GM18499 (cell line): ENCODE measurements around the gene VWA3A.
"Not testable (repeated sequence)": the region's sequence is repeated elsewhere in the genome, so short reads cannot be mapped to it uniquely, and the experiment has no call there.

Experiments
- ATAC-seq: cut with Tn5 transposase; IDR thresholded peaks from one replicate; pipeline ENCODE4 v1.9.1; 2021; ENCODE audit warnings: moderate number of reproducible peaks; ENCODE audit not compliant: insufficient read depth, unreplicated experiment

Gene VWA3A

DNA sequence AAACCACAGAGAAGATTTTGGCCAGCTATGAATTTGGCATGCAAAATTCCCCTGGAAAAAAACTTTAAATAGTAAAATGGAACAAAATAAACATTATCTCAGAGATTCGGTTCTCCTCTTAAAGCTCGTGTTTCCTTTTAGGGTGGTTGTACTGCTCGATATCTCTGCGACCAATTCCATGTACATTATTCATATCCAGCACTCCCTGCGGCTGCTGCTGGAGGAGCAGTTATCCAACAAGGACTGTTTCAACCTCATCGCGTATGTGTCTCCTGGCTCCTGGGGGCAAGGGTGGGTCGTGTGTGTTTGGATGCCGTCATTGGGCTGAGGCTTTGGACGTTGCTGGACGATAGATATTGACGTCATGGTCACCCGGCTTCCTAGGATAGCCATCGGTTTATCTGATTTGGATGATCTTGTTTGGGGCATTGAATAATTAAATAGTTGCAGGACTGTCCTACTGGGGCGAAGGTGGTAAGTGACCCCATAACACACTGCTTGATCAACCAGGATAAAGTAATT lies 33.8 kb downstream of the VWA3A start:
- ATAC-seq = no peak

DNA sequence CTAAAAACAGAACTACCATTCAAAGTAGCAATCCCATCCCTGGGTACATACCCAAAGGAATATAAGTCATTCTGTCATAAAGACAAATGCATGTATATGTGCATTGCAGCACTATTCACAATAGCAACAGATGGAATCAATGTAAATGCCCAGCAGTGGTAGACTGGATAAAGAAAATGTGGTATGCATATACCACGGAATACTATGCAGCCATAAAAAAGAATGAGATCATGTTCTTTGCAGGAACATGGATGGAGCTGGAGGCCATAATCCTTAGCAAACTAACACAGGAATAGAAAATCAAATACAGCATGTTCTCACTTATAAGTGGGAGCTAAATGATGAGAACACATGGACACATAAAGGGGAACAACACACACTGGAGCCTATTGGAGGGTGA lies 36.2 kb downstream of the VWA3A start:
- not testable (repeated sequence) for ATAC-seq

DNA sequence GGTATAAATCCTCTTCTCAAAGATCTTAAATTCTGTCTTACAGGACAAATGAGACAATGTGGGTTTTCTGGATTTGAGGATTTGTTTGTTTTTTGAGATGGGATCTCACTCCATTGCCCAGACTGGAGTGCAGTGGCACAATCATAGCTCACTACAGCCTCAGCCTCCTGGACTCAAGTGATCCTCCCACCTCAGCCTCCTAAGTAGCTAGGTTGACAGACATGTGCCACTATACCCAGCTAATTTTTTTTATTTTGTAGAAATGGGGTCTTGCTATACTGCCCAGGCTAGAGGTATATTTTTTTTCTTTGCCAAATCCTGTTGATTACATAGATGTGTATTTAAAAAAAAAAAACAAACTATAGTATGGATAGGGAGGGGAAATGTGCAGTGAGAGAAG lies 38.2 kb downstream of the VWA3A start:
- no peak for ATAC-seq

DNA sequence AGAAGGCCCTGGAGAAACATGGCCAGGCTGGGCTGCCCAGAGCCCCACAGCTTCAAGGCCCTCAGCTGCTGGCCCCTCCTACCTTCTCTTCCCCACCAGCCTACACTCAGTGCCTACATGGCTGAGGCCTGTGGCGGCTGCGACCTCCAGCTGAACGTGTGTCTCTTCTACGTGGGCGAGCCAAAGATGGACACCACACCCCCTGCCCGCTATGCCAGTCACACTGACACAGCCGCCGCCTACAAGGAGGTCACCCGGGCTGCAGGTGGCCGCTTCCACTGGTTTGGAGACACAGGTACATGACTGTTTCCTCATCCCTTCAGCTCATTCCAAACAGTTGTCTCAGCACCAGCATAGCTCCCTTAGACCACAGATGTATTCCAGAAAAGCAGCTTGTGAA lies 40.5 kb downstream of the VWA3A start:
- no peak for ATAC-seq

DNA sequence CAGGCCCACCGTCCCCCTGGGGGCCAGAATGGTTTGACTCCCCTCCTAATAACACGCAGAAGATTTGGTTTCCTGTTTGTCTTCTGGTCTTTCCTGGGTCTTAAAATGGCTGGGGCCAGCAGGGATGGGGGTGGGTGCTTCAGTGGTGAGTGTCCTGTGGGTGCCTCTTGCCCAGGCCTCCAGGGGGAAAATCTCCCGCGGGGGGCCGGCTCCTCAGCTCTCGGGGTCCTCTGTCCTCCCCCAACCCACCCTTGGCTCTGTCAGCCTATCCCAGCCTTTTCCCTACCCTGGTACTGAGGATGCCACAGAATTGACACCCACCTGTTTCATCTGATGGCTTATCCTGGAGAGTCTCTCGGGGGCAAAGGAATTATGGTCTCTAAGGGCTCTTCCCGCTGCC lies 46.1 kb downstream of the VWA3A start:
- ATAC-seq = no peak

DNA sequence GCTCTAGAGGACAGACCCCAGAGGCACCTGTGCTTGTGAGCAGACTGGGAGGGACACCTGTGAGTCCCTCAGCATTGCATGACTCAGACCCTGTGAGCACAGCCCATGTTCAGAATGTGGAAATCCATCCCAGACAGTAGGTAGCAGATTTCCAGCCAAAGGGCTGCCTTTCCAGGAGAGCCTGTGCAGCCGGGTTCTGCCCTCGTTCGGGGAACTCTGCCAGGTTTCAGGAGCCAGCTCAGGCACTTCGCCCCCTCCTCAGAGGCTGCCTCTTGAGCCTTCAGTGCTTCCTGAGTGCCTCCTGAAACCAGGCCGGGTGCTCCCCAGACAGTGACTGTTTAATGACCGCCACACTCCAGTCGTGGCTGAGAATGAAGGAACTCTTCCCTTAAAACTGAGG lies 46.7 kb downstream of the VWA3A start:
- ATAC-seq = no peak

DNA sequence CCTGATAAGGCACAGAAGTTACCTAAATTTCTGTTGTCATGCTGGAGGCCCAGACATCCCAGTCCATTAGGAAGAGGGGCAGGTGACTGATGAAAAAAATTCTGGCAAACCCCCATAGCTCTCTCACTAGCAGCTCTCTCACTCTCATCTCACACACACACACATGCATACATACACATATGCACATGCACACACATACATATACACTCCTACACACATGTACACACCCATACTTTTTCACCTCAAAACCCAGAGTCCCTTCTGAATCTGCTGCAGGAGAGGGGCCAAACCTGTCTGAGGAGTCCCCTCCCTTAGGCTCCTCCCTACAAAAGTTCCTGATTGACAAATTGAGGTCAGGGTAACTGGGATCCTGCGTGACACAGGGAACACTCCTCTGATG lies 47.4 kb downstream of the VWA3A start:
- ATAC-seq = no peak

DNA sequence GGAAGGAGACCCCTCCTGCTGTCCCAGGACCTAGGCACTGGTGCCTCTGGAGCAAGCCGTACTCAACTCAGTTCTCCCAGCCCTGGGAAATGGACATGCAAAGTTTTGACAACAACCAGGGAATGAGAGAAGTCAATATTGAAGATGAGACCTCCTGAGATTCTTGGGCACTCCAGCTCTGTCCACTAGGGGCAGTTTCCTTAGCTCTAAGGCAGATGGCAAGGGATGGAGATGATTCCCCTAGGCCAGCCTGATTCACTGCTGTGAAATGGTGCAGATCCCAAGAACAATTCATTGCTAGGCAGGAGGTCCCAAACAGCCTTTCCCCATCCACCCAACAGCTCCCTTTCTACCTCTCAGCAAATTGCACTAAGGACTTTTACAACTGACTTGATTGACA lies 49.4 kb downstream of the VWA3A start:
- ATAC-seq = no peak

DNA sequence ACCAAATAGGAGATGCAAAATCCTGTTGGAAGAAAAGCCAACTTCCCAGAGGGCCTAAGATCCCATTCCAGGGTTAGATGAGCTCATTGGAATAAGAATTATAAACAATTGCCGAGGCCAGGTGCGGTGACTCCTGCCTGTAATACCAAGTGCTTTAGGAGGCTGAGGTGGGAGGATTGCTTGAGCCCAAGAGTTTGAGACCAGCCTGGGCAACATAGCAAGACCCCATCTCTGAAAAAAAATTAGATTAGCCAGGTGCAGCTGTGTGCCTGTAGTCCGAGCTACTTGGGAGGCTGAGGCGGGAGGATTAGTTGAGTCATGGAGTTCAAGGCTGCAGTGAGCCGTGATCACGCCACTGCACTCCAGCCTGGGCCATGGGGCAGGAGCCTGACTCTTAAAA lies 52.2 kb downstream of the VWA3A start:
- ATAC-seq = no peak

DNA sequence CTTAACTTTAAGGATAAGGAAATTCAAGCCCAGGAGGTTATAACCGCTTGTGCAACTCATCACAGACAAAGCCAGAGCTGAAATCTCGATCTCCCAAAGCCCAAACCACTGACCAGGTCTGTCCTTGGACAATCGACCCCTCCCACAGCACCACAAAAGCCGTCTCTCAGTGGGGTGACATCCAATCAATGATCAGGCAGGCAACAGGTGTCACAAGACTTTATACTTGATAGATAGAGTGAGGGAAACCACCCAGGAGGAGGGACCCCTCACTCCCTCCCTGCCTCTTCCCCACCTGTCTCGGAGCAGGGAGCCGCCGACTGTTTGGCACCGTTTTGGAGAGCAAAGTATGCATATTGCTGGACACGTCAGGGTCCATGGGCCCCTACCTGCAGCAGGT lies 55.5 kb downstream of the VWA3A start:
- ATAC-seq = no peak

DNA sequence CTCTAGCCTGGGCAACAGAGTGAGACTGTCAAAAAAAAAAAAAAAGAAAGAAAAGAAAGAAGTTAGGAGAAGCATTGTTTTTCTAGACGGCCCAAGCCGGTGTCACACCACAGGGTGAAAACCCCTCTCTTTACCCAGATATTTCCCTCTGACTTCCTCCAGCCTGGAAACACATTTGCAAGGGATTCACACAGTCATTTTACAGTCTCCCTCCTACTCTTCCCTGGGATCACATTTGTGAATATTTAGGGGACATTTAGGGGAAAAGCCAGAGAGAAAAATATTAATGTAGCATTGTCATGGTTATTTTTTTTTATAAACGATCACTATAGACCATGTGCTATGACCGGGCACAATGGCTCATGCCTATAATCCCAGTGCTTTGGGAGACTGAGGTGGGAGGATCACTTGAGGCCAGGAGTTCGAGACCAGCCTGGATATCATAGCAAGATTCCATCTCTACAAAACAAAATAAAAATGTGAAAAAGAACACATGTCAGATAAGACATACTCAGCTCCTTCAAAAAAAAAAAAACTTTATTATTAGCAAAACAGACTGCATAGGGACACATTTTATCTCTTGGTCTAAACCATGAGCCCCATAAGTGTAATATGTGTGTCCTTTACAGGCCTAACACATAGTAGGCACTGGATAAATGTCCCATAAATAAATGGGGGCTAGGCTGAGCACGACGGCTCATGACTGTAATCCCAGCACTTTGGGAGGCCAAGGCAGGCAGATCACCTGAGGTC lies 59.1 kb downstream of the VWA3A start:
- no peak for ATAC-seq

DNA sequence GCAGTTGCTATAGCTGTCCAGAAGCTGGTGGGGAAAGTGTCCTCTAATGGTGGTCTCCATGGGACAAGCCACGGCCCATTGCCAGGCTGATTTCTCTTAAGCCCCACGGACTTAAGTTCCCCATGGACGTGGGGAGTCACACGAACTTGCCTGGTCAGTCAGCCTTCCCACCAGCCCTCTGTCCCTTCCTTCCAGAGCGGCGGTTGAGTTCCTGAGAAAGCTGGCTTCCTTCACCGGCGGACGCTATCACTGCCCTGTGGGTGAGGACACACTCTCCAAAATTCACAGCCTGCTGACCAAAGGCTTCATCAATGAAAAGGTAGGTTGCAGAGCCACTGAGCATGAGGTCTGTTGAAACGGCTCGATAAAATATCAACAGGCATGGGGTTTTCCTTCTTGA lies 60.0 kb downstream of the VWA3A start:
- ATAC-seq = no peak

DNA sequence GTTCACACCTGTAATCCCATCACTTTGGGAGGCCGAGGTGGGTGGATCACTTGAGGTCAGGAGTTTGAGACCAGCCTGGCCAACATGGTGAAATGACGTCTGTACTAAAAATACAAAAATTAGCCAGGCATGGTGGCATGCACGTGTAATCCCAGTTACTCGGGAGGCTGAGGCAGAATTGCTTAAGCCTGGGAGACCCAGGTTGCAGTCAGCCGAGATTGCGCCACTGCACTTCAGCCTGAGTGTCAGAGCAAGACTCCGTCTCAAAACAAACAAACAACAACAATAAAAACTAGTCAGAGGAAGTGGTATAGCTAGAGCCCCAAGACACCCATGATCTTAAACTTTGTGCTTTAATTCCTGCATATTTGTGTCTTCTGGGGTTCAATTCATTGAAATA lies 60.7 kb downstream of the VWA3A start:
- ATAC-seq = not testable (repeated sequence)

DNA sequence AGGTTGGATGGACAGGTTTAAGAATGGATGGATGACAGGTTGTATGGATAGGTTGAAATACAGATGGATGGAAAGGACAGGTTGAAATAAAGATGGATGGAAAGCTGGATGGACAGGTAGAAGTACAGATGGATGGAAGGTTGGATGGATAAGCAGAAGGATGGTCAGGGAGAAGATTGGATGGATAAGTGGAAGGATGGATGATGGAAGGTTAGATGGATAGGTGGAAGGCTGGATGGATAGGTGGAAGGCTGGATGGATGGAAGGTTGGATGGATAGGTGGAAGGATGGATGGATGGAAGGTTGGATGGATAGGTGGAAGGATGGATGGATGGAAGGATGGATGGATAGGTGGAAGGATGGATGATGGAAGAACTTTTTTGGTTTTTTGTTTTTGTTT lies 69.1 kb downstream of the VWA3A start:
- ATAC-seq = no peak

DNA sequence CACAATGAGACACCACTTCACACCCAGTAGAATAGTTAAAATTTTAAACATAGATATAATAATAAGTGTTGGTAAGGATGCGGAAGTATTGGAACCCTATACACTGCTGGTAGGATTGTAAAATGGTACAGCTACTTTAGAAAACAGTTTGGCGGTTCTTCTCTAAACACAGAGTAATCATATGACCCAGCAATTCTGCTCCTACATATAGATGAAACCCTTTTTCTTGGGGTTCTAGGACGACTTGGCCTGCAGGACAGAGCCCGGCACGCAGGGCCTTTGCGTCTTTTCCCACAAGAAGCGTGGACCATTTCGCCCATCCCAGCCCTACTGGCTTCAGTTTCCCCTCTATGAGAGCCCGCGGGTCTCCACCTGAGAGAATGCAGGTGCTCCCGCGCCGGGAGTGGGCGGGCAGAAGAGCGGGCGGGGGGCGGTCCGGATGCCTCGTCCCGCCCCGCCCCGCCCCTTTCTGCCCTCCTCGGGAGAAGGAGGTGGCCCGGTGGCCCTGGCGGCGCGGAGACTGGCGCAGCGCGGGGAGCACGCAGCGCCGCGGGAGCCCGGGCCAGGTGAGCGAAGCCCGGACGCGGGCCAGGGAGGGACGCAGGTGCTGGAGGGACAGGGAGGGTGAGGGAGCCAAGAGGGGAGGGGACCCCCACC lies 69.8 kb downstream of the VWA3A start, which contains the start of gene SDR42E2:
Gene SDR42E2, plus strand, starts transcription at position 508 of the 657 bp plus-strand sequence. CDS start 3,077 bp downstream, outside the sequence.
- no peak for ATAC-seq

DNA sequence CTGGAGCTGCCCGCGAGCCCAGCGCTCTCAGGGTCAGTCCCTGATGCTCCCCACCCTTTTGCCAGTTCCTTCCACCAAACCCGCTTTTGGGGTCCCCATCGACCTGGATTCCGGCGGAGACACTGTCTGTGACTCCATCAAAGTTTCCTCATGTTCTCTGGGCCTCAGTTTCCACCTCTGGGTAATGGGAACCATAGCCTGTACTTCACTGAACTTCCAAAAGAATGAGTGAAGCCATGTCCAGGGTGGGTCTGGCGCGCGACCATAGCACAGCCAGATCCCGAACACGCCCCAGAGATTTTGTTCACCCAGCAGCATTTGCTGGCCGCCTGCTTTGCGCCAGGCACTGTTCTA lies 70.3 kb downstream of the VWA3A start:
- ATAC-seq = no peak

DNA sequence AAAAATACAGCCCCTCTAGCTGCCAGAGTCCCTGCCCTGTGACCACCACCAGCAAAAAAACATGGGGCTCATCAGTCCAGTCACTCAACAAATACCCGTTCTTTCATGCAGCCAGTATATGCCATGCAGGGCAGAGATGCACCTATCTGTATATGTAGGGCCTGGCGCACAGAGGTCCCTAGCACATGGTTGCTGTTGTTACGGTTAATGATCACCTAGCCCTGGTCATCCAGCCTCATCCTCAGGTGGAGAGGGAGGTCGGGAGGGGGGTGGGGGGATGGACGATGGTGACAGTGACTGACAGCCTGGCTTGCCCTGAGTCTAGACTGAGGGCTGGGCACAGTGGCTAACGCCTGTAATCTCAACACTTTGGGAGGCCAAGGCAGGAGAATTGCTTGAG lies 71.5 kb downstream of the VWA3A start:
- ATAC-seq = no peak

DNA sequence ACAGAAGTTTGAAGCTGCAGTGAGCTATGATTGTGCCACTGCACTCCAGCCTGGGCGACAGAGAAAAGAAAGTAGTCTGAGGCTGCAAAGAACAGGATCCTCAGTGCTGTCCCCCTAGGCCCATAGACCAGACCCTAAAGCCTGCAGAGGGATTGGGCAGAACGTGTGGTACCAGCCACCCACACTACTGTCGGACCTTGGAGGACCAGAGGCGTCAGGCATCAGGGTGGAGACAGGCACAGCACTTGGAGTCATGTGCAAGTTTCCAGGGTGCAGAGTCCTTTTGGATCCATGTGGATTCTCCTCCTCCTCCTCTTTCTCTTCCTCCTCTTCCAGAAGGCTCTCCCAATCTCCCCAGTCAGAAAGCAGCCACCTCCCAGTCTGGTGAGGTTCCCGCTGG lies 72.1 kb downstream of the VWA3A start:
- no peak for ATAC-seq

DNA sequence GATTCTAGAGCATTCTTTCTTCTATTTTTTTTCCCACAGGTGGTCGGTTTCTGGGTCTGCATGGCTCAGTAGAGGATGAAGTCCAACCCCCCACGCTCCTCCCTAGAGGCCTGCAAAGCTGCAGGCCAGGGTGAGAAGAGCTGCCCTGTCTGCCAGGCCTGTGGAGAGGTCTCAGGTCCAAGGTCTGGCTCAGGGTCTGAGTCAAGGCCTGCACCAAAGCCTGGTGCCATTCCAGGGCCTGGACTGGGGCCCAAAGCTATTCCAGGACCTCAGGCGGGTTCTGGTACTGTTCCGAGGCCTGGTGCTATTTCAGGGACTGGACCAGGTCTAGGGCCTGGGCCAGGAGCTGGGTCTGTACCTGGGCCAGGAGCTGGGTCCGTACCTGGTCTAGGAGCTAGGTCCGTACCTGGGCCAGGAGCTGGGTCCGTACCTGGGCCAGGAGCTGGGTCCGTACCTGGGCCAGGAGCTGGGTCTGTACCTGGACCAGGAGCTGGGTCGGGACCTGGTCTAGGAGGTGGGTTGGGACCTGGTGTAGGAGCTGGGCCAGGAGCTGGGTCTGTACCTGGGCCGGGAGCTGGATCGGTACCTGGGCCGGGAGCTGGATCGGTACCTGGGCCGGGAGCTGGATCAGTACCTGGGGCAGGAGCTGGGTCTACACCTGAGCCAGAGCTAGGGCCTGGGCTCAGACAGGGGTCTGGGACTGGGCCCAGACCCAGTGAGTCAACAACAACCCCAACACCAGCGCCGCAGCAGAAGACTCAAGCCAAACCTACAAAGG lies 73.4 kb downstream of the VWA3A start:
- ATAC-seq = no peak

DNA sequence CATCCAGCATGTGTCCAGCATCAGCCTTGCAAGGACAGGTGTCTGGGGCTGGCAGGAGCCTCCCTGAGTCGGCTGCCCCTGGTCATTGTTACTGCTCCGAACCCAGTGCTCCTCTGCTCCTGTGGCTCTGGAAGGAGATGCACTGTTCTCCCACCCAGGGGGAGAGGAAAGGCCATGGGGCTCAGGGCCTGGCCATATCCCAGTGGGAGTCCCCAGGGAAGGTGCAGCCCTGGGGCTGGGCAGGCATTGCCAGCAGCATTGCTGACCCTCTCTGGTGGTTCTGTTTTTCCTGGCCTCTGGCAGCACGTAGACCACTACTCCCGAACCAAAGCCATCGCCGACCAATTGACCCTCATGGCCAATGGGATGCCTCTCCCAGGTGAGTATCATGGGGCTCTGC lies 79.6 kb downstream of the VWA3A start:
- ATAC-seq = no peak

DNA sequence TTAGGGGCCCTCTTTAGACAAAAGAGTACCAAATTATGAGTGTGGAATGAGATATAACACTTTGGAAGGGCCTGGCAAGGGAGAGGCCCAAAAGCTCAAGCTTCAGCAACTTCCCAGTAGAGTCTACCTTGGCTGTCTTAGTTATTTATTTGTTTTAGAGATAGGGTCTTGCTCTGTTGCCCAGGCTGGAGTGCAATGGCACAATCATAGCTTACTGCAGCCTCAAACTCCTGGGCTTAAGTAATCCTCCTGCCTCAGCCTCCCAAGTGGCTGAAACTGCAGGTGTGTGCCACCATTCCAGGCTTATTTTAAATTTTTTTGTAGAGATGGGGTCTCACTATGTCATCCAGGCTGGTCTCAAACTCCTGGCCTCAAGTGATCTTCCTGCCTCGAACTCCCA lies 80.3 kb downstream of the VWA3A start:
- not testable (repeated sequence) for ATAC-seq
